ENCODE results near the gene PYCARD. TPM values are rescaled to one million over a fixed set of nuclear protein-coding genes. Genes with fewer than 3 reads are reported as not detected.

PYCARD gene
- total and polyA plus RNA-seq, 12 donors: 3.2 to 54.4 (median 23.7) TPM

- Histone ChIP-seq H3K27me3 (no peaks in the 10 kb centered on the region), H3K9me3 (replicated peaks in 1 of 3) (no peaks in the 10 kb centered on the region), H3K4me1 (replicated peaks in 1 of 2) (peaks cover 0 to 5% of the 10 kb centered on the region in 2 donors), H3K36me3 (replicated peaks in 1 of 2) (peaks cover 0 to 99% of the 10 kb centered on the region in 2 donors), H3K4me3 (no peak overlapping the region), H3K27ac (no peak overlapping the region)
- TF ChIP-seq, protein P1, sequence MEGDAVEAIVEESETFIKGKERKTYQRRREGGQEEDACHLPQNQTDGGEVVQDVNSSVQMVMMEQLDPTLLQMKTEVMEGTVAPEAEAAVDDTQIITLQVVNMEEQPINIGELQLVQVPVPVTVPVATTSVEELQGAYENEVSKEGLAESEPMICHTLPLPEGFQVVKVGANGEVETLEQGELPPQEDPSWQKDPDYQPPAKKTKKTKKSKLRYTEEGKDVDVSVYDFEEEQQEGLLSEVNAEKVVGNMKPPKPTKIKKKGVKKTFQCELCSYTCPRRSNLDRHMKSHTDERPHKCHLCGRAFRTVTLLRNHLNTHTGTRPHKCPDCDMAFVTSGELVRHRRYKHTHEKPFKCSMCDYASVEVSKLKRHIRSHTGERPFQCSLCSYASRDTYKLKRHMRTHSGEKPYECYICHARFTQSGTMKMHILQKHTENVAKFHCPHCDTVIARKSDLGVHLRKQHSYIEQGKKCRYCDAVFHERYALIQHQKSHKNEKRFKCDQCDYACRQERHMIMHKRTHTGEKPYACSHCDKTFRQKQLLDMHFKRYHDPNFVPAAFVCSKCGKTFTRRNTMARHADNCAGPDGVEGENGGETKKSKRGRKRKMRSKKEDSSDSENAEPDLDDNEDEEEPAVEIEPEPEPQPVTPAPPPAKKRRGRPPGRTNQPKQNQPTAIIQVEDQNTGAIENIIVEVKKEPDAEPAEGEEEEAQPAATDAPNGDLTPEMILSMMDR (IDR thresholded peaks at IDR 0.05): no peak
- no peak for TF ChIP-seq POLR2A (IDR thresholded peaks at IDR 0.05)
- 90 to 94% (median 94%) methylated on average over 17 of the region's 17 CpGs for WGBS, 4 donors
- intact Hi-C loops (cut with DNase I): no loop called here
- DNase-seq: no peak
Observed at GRCh38 chr16:31190818-31191444, 11.6 kb downstream of the PYCARD start.

DNA sequence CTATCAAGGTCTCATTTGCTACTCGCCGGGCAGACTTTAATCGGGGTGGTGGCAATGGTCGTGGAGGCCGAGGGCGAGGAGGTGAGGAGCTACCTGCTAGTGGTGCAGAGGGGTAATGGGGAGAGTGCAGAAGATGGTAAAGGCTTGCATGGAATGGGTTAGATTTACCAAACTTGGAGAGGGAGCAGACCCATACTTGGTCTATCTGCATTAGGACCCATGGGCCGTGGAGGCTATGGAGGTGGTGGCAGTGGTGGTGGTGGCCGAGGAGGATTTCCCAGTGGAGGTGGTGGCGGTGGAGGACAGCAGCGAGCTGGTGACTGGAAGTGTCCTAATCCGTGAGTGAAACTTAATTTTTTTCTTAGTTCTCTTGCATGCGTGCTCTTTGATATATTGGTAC, 12.5 kb downstream of the PYCARD start:
- intact Hi-C loops (cut with DNase I): no loop called here

DNA sequence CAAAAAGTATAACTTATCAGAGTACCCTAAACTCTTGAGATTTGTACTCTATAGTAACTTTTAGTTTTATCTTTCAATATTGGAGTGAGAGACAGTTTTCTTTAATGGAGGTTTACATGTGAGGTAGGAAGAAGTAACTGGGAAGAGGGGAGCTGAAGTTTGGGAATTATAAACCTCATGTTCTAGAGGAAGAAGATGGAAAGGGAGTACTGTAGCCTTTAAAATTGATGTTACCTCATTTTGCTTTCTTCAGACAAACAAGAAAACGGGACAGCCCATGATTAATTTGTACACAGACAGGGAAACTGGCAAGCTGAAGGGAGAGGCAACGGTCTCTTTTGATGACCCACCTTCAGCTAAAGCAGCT, 13.2 kb downstream of the PYCARD start:
- intact Hi-C loops (cut with DNase I): no loop called here
- Histone ChIP-seq H3K4me3 (no peak overlapping the region), H3K27me3 (no peaks in the 10 kb centered on the region), H3K36me3 (replicated peaks in 1 of 2) (peaks cover 0 to 100% of the 10 kb centered on the region in 2 donors), H3K9me3 (replicated peaks in 1 of 3) (no peaks in the 10 kb centered on the region), H3K27ac (no peak overlapping the region), H3K4me1 (replicated peaks in 1 of 2) (peaks cover 0 to 7% of the 10 kb centered on the region in 2 donors)
- TF ChIP-seq, protein P1 (IDR thresholded peaks at IDR 0.05): no peak
- no peak for TF ChIP-seq POLR2A (IDR thresholded peaks at IDR 0.05)
- DNase-seq: no peak
- WGBS, 4 donors: 67 to 87% (median 73%) methylated on average over 2 of the region's 2 CpGs

More for the DNA sequence above, 12.5 kb downstream of the PYCARD start:
- H3K4me3 ChIP-seq: no peak overlapping the region
- no peak for DNase-seq
- H3K9me3 ChIP-seq (replicated peaks in 1 of 3): no peaks in the 10 kb centered on the region
- H3K27me3 ChIP-seq: no peaks in the 10 kb centered on the region
- peaks cover 0 to 7% of the 10 kb centered on the region in 2 donors for H3K4me1 ChIP-seq (replicated peaks in 1 of 2)
- H3K27ac ChIP-seq: no peak overlapping the region
- 79 to 85% (median 81%) methylated on average over 12 of the region's 12 CpGs for WGBS, 4 donors
- TF ChIP-seq POLR2A (IDR thresholded peaks at IDR 0.05): no peak
- peaks cover 0 to 100% of the 10 kb centered on the region in 2 donors for H3K36me3 ChIP-seq (replicated peaks in 1 of 2)

DNA sequence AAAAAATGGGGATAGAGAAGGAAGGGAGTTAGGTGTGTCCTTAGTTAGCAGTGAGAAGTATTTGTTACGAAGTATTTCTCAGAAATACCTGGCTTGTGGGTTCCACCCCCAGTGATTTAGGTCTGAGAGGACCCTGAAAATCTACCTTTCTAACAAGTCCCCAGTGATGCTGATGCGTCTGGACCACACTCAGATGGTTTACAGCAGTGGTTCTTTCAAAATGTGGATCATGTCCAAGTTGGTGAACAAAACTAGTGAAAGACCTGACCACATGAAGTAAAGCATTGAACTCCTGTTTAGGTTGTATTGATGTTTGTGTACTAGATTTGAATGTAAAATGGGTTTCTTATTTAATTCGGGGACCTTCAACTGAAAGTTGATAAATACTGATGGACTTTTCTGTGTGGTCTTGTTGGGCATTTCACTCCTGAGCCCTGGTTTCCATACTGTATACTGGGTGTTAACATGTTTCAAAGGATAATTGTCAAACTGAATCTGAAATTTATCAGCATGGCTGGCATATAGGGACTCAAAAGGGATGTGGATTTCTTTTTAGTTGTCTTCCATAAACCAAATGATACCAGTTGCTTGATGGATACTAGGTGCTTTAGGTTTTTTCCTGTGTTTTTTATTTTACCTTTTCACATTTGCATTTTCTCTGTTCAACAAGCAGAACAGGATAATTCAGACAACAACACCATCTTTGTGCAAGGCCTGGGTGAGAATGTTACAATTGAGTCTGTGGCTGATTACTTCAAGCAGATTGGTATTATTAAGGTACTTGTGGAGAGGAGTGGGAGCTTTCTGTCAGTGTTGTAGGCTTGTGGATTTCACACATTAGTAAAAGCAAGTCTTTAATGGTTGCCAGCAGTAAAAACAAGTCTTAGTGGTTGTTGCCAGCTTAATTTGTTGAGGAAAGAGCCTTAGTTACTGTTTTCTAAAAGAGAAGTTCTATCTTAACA, 13.8 kb downstream of the PYCARD start:
- Histone ChIP-seq H3K4me1 (replicated peaks in 1 of 2) (peaks cover 0 to 7% of the 10 kb centered on the region in 2 donors), H3K27ac (no peak overlapping the region), H3K27me3 (no peaks in the 10 kb centered on the region), H3K36me3 (replicated peaks in 1 of 2) (peaks cover 0 to 100% of the 10 kb centered on the region in 2 donors), H3K9me3 (replicated peaks in 1 of 3) (no peaks in the 10 kb centered on the region), H3K4me3 (no peak overlapping the region)
- no peak for DNase-seq
- TF ChIP-seq POLR2A (IDR thresholded peaks at IDR 0.05): no peak
- TF ChIP-seq, protein P1 (IDR thresholded peaks at IDR 0.05): no peak
- WGBS, 4 donors: 83 to 91% (median 86%) methylated on average over 3 of the region's 3 CpGs
- intact Hi-C loops (cut with DNase I): no loop called here

Measured in adrenal gland (tissue), 12 donors.